Measurements from ENCODE around the gene PTPRR. TPM values are rescaled to one million over a fixed set of nuclear protein-coding genes. Genes with fewer than 3 reads are reported as not detected.

Gene PTPRR
- total and polyA plus RNA-seq, 2 of the 4 experiments (the other 2 are of a cell fraction), result 0.18 to 0.21 TPM

- H2AK9ac ChIP-seq (replicated peaks; ENCODE audit: low read depth, low read length, poor library complexity), result no peak overlapping the region
- no peak overlapping the region for H3K56ac ChIP-seq (ENCODE audit: extremely low read depth, insufficient read depth, low read length)
Observed at GRCh38 chr12:70835948-70836347, 84.6 kb downstream of the PTPRR start.

More at GRCh38 chr12:70835948-70836347, 84.6 kb downstream of the PTPRR start:
- H3K27me3 ChIP-seq (ENCODE audit: control insufficient read depth, insufficient read depth, low read length), result no peaks in the 10 kb centered on the region
- in situ Hi-C loops (cut with MboI; ENCODE audit: low sequenced_read_pairs) (no loop called here), intact Hi-C loops (cut with micrococcal nuclease) (no loop called here), dilution Hi-C loops (cut with HindIII; ENCODE audit: low sequenced_read_pairs, unreplicated experiment) (no loop called here)
- no peak for ATAC-seq (ENCODE audit: low read depth)
- no peak overlapping the region for H3K4me3 ChIP-seq (ENCODE audit: insufficient read depth, low read depth, low read length)
- no peak overlapping the region for H2BK5ac ChIP-seq (ENCODE audit: low read depth, low read length, poor library complexity, severe bottlenecking)
- ChIA-PET POLR2A (ENCODE audit: unreplicated experiment) (no interaction called here), CTCF (interaction anchor here (0.8 kb wide), 1 partner anchor 34 kb away, joined by 3 read pairs; no protein-coding TSS in a partner anchor)
- no TSS peak for BruUV-seq (replicated peaks)
- peaks cover 2% of the 10 kb centered on the region; the same call in 1 of the 2 replicates for H3K9me3 ChIP-seq (ENCODE audit: control insufficient read depth, insufficient read depth, low read length)
- no peak overlapping the region for H4K91ac ChIP-seq (ENCODE audit: insufficient read depth, low read depth, low read length)
- TF ChIP-seq CEBPB (IDR thresholded peaks at IDR 0.05; ENCODE audit: low read depth, low read length) (no peak), RAD21 (IDR thresholded peaks at IDR 0.05; ENCODE audit: low read length) (no peak)
- H4K5ac ChIP-seq (ENCODE audit: low read depth, low read length), result no peak overlapping the region
- no peaks in the 10 kb centered on the region for H3K36me3 ChIP-seq (ENCODE audit: control insufficient read depth, insufficient read depth, low read length)
- 17% methylated on average over 1 of the region's 2 CpGs; no CpG with 5 or more reads in 1 of the 2 experiments for WGBS, 2 experiments (ENCODE audit: extremely low coverage in 2 of 2, insufficient read length in 1 of 2)
- no peak overlapping the region for H2AFZ ChIP-seq (replicated peaks; ENCODE audit: low read length, poor library complexity)
- no peak overlapping the region for H4K8ac ChIP-seq (ENCODE audit: low read depth in 2 of 2, low read length in 2 of 2)
- H3K23ac ChIP-seq (ENCODE audit: low read depth, low read length), result no peak overlapping the region
- no peak overlapping the region for H2BK20ac ChIP-seq (ENCODE audit: low read depth, low read length)
- H3K4me2 ChIP-seq (ENCODE audit: low read depth, low read length), result no peak overlapping the region
- H2BK120ac ChIP-seq (ENCODE audit: low read depth, low read length), result no peak overlapping the region
- H3K9me1 ChIP-seq (ENCODE audit: insufficient read depth, low read length), result no peaks in the 10 kb centered on the region
- H3K27ac ChIP-seq (ENCODE audit: insufficient read depth, low read length), result no peak overlapping the region
- H2AK5ac ChIP-seq (ENCODE audit: low read depth, low read length), result no peak overlapping the region
- no peak overlapping the region for H3K4ac ChIP-seq (ENCODE audit: low read depth, low read length)
- no peak overlapping the region for H3K14ac ChIP-seq (replicated peaks; ENCODE audit: low read depth, low read length)
- H4K20me1 ChIP-seq (ENCODE audit: insufficient read depth, low read length), result no peaks in the 10 kb centered on the region
- no peaks in the 10 kb centered on the region for H3K4me1 ChIP-seq (ENCODE audit: control insufficient read depth, insufficient read depth, low read length)
- DNase-seq, result no peak
- no peaks in the 10 kb centered on the region for H3K79me1 ChIP-seq (ENCODE audit: low read depth in 1 of 2, low read length in 2 of 2)
- H2BK15ac ChIP-seq (ENCODE audit: low read depth, low read length), result no peak overlapping the region
- no peak overlapping the region for H3K9ac ChIP-seq (ENCODE audit: low read depth, low read length)
- H3K18ac ChIP-seq (ENCODE audit: low read depth, low read length), result no peak overlapping the region

Measured in IMR-90 (cell line).